ENCODE results near the gene BCAS3. TPM values are rescaled to one million over a fixed set of nuclear protein-coding genes. Genes with fewer than 3 reads are reported as not detected.

The BCAS3 gene
- total RNA-seq, 1 experiment from 2014 or later, result 26.3 TPM

DNA sequence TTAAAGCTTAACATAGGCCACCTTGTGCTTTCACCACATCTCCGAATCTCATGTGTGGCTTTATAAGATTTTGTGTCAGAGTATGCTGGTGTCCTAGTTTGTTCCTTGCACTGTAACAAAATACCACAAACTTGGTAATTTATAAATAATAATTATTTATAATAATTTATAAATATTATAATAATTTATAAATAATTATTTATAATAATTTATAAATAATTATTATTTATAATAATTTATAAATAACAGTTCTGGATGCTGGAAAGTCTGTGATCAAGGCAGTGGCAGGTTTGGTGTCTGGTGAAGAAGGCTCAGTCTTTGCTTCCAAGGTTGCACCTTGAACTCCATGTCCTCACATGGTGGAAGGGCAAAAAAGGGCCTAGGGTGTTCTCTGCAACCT is 147.7 kb downstream of the BCAS3 start (continued):
- TF ChIP-seq CTCF (IDR thresholded peaks at IDR 0.05 in 2 of 3, conservative IDR thresholded peaks at IDR 0.05 in 1 of 3; ENCODE audit: borderline replicate concordance in 1 of 3, insufficient read depth in 1 of 3, low read depth in 2 of 3, low read length in 2 of 3), result no peak
- TF ChIP-seq EZH2 (IDR thresholded peaks at IDR 0.05), result no peak
- no peak for TF ChIP-seq CEBPB (IDR thresholded peaks at IDR 0.05; ENCODE audit: low read depth)
- no peak for TF ChIP-seq SP1 (IDR thresholded peaks at IDR 0.05; ENCODE audit: low read depth)
- TF ChIP-seq RAD21 (IDR thresholded peaks at IDR 0.05; ENCODE audit: low read depth), result no peak

DNA sequence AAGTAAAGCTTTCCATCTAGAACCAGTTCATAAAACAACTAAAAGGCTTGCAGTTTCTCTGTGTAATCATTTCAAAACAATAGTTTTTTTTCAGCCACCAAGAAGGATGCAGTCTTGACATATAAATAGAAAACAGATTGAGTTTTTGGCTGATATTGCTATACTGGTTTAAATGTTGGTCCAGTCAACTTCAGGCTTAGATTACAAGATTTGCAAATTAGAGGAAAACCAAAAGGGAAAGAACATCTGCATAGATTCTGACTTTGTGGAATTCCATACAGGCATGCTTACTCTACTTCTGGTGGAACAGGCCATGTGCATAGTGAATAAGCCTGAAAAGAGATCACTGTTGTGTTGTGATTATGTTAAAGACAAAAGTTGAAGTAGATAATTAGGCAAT is 150.3 kb downstream of the BCAS3 start:
- Histone ChIP-seq H4K20me1 (ENCODE audit: insufficient read depth) (no peaks in the 10 kb centered on the region), H2AFZ (ENCODE audit: low read depth, low read length, poor library complexity, severe bottlenecking) (no peak overlapping the region), H3K4me3 (replicated peaks in 1 of 2; ENCODE audit: low read depth in 1 of 2, low read length in 2 of 2) (no peak overlapping the region), H3K4me1 (ENCODE audit: control insufficient read depth in 1 of 2, insufficient read depth in 2 of 2, low read length in 2 of 2) (no peaks in the 10 kb centered on the region), H3K27me3 (ENCODE audit: insufficient read depth, low read length) (no peaks in the 10 kb centered on the region), H3K36me3 (ENCODE audit: control insufficient read depth in 1 of 2, insufficient read depth in 2 of 2, low read length in 2 of 2) (no peaks in the 10 kb centered on the region), H3K27ac (ENCODE audit: low read depth, low read length) (no peak overlapping the region), H3K79me2 (ENCODE audit: insufficient read depth, low read length) (no peaks in the 10 kb centered on the region), H3K9ac (ENCODE audit: low read length) (no peak overlapping the region), H3K9me3 (ENCODE audit: control insufficient read depth in 1 of 2, insufficient read depth in 1 of 2, low read depth in 1 of 2, low read length in 2 of 2) (no peaks in the 10 kb centered on the region), H3K9me2 (ENCODE audit: insufficient read depth) (no peaks in the 10 kb centered on the region), H3K4me2 (ENCODE audit: low read length) (no peak overlapping the region)
- ATAC-seq (no peak), DNase-seq (ENCODE audit: low read depth, low spot score) (no peak)
- TF ChIP-seq, protein P1, sequence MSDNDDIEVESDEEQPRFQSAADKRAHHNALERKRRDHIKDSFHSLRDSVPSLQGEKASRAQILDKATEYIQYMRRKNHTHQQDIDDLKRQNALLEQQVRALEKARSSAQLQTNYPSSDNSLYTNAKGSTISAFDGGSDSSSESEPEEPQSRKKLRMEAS (IDR thresholded peaks at IDR 0.05), result no peak
- TF ChIP-seq JUND (IDR thresholded peaks at IDR 0.05) (no peak), ZNF274 (IDR thresholded peaks at IDR 0.05; ENCODE audit: low read depth, low read length) (no peak), SP1 (IDR thresholded peaks at IDR 0.05; ENCODE audit: low read depth) (no peak), POLR2AphosphoS5 (IDR thresholded peaks at IDR 0.05; ENCODE audit: low read depth, low read length) (no peak), SIN3A (IDR thresholded peaks at IDR 0.05; ENCODE audit: low read depth) (no peak), CEBPB (IDR thresholded peaks at IDR 0.05; ENCODE audit: low read depth) (no peak), POLR2A (IDR thresholded peaks at IDR 0.05; ENCODE audit: borderline replicate concordance, extremely low read depth, insufficient read depth, insufficient read length) (no peak)
- TF ChIP-seq, protein P2, sequence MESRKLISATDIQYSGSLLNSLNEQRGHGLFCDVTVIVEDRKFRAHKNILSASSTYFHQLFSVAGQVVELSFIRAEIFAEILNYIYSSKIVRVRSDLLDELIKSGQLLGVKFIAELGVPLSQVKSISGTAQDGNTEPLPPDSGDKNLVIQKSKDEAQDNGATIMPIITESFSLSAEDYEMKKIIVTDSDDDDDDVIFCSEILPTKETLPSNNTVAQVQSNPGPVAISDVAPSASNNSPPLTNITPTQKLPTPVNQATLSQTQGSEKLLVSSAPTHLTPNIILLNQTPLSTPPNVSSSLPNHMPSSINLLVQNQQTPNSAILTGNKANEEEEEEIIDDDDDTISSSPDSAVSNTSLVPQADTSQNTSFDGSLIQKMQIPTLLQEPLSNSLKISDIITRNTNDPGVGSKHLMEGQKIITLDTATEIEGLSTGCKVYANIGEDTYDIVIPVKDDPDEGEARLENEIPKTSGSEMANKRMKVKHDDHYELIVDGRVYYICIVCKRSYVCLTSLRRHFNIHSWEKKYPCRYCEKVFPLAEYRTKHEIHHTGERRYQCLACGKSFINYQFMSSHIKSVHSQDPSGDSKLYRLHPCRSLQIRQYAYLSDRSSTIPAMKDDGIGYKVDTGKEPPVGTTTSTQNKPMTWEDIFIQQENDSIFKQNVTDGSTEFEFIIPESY (IDR thresholded peaks at IDR 0.05; ENCODE audit: extremely low read depth, insufficient replicate concordance, low read length), result no peak
- TF ChIP-seq, protein P3, sequence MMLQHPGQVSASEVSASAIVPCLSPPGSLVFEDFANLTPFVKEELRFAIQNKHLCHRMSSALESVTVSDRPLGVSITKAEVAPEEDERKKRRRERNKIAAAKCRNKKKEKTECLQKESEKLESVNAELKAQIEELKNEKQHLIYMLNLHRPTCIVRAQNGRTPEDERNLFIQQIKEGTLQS (IDR thresholded peaks at IDR 0.05), result no peak
- intact Hi-C loops (cut with micrococcal nuclease), result no loop called here
- BruUV-seq (replicated peaks), result no TSS peak
- ChIA-PET RAD21 (ENCODE audit: low non-redundant PET in 1 of 2, low total read pairs in 2 of 2, uncharacterized antibody in 2 of 2, unreplicated experiment in 2 of 2) (no interaction called here), CTCF (no interaction called here), POLR2A (no interaction called here)

All from HCT116 (cell line).